Erythroblast (primary cell): Measurements from ENCODE around the gene KLC1.

Source experiments
- DNase-seq, 2 experiments: peaks; one replicate each; lab custom pipeline; 2025; lab: John Stamatoyannopoulos, UW
- GATA1 ChIP-seq: IDR thresholded peaks from 2 replicates; pipeline ENCODE4 v1.6.1; 2011; ENCODE audit warnings: low read depth, mild to moderate bottlenecking, control low read depth, low read length, moderate library complexity
- POLR2A ChIP-seq: IDR thresholded peaks from 2 replicates; pipeline ENCODE4 v1.6.1; 2011; ENCODE audit warnings: mild to moderate bottlenecking, low read length

The KLC1 gene

DNA sequence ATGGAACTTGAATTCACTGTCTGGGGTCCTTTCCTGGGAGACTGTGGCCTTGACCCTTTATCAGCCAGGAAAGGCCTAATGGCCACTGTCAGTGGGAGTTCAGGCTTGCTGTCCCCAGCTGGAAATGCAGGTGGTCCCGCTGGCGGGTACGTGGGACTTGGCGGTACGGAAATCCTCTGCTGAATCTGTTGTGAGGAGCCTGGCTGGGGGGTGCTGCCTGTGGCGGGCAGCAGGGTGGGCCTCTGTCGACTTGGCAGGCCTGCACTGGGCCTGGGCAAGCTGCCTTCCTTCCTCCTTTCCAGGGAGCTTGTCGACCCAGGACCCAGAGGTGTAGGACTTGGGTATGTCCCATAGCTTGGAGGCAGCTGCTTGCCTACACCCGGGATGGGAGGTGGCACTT, 112.9 kb downstream of the KLC1 start:
- DNase-seq = no peak
- TF ChIP-seq GATA1 (no peak), POLR2A (no peak)

DNA sequence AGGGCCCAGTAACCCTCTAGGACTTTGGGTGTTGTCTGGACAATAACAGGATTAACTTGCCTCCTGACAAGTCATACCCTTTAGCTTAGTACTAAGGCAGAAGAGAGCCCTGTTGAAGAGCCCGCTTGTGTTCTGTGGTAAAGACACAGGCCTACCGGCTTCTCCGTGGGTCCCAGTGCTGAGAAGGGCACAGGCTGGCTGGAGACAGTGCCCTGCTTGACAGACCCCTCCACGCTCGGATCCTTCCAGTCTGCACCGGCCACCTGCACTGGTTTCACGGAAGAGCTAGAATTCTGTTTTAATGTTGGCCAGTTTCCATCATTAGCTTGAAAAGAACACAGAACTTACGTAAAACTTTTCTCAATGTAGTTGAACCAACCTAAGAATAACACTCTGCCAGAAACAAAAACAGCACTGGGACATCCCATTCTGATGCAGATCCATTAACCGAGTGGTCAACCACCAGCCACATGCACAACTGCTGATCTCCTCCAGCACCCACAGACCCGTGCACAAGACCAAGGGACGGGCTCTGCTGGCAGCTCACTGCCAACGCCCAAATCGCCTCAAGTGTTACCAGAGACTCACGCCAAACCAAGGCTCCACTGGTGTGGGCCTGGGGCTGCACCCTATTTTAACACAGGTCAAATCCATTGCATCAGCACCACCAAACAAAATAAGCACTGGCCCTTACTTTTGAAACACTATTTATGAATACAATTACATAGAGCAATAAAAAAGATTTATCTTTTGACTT, 113.7 kb downstream of the KLC1 start:
- TF ChIP-seq POLR2A = no peak
- TF ChIP-seq GATA1 = no peak
- DNase-seq = no peak

- TF ChIP-seq GATA1 (no peak), POLR2A (no peak)
- no peak for DNase-seq
These were observed 114.7 kb downstream of the KLC1 start for GRCh38 chr14:103743691-103744090.

DNA sequence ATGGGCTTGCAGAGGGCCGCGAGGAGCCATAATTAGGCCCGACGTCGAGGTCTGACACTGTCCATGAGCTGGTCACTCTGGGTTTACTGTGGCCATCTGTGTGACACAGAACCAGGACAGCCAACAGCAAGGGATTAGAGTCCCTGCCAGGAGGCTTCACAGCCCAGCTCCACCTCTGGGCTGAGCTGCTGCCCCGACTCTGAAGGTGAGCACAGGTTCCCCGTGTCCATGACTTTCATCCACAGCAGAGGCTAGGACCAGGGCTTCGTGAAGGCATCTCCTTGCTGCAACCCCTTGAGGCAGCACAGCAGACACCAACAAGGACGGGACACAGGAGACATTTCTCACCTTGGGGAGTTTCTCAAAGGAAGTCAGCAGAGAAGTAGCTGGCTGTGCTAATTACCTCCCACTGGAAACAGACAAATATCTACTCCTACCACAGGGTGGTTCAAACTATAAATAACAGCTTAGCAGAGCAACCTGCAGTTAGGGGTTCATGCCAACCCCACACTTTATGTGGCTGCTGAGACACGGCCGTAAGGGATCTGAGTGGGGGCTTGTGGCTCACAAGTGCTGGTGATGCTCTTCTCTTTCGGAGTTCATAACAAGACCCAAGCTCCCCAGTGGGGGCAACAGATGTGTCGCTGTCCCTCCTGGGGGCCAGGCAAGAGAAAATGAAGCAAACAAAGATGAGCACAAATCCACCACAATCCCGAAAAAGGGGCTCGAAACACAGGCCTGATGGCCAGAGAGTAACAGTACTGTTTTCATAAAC, 115.8 kb downstream of the KLC1 start:
- no peak for DNase-seq

GRCh38 chr14:103745424-103745823, 116.4 kb downstream of the KLC1 start:
- no peak for DNase-seq
- TF ChIP-seq GATA1 = no peak
- no peak for TF ChIP-seq POLR2A

More for the DNA sequence above, 115.8 kb downstream of the KLC1 start:
- TF ChIP-seq POLR2A (no peak), GATA1 (no peak)

DNA sequence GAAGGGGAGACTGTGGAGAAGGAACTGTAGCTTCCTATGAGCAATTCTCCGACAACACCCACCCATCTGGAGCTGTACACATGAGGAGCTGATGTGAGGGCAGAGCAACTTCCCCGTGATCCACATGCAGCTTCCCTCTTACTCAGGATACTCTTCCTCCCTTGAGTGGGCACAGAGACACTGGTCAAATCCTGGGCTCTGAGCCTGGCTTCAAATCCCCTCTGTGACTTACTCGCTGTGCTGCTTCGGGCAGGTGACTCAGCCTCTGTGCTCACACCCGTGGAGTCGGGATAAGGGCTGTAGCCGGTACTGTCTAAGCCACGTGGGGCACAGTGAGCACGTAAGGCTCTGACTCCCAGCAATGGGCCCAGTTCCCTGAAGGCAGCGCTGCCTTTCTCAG, 117.7 kb downstream of the KLC1 start:
- TF ChIP-seq POLR2A (no peak), GATA1 (no peak)
- DNase-seq = no peak

GRCh38 chr14:103748534-103748857, 119.5 kb downstream of the KLC1 start:
- no peak for DNase-seq
- TF ChIP-seq POLR2A (no peak), GATA1 (no peak)

DNA sequence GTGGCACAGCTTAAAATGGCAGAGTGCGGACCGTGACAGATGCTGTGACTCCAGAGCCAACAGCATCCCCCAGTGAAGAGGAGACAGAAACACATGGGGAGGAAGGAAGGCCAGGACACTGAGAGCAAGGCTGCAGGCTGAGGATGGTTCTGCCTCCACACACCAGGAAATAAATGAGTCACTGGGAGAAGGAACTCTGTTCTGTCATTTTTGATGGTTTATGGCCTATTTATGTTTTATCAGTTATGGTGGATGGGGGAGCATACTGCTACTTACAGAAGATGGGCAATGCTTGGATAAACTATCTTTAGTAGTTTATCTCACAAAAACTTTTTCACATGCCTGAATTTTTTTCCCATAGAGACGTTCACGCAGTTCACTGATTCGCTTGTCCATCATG, 120.4 kb downstream of the KLC1 start:
- DNase-seq = no peak
- TF ChIP-seq GATA1 (no peak), POLR2A (no peak)

DNA sequence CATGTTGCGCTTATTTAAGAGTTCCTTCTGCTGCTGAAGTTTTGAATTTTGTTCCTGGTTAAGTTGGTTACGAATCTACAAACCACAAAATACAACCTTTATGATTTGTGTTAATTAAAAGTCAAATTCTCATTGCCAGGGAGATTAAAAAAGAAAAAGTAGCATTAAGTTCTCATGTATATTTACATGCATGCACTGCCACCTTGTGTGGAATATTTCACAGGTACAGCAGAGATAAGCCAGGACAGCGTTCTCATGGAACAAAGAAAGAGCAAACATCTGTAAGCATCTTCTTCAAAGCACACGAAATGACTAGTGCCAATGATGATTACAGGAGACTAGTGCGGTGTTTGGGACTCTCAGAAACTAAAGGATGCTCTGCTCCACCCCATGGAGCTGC, 120.8 kb downstream of the KLC1 start:
- TF ChIP-seq POLR2A (no peak), GATA1 (no peak)
- DNase-seq = peak; percentile 40 to 62
